Activated CD4-positive, alpha-beta T cell treated with anti-CD3 and anti-CD28 coated beads for 4 hours (primary cell): ENCODE measurements around the gene CAMK2G.
"Not testable (repeated sequence)": the region's sequence is repeated elsewhere in the genome, so short reads cannot be mapped to it uniquely, and the experiment has no call there.

ENCODE experiments used
- DNase-seq, 2 donors: peaks; one replicate each; pipeline ENCODE4 v3.0.0-alpha.2; 2020

The CAMK2G gene

DNA sequence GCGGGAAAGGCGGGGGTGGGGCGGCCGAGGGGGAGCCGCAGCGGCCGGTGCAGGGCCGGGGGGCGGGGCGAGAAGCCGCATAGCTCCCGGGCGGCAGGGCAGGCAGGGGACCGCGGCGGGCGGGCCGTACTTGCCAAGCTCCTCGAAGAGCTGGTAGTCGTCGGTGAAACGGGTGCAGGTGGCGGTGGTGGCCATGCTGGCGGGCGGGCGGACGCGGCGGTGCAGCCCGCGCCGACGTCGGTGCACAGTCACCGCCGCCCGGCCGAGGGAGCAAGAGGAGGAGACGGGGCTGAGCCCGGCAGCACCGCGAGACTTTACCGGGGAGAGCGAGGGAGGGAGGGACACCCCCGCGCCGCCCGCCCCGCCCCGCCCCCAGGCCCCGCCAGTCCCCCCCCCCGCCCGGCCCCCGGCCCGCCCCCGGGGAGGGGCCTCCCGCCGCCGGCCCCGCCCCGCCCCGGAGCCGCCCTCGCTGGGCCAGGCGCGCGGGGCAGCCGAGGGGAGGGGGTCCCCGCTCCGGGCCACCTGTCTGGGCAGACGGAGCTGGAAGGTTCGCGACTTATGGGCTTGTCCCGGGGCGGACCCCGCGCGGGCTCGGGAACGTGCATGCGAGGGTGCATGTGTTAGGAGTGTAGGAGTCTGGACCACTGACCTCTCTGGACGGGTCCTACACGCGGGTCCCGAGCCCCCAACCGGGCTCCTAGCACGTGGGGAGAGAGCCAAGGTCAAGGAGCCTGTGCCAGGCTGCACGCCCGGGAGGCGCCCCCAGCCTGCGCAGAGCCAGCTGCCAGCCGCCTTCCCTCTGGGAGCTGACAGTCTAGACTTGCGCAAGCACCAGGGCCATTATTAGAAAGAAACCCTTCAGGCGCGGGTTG, at the start of gene CAMK2G:
CAMK2G (minus strand) TSS at position 289 of the 872 bp plus-strand sequence; CDS start at position 195, 94 bp downstream.
- DNase-seq = peak; percentile 80 to 82

DNA sequence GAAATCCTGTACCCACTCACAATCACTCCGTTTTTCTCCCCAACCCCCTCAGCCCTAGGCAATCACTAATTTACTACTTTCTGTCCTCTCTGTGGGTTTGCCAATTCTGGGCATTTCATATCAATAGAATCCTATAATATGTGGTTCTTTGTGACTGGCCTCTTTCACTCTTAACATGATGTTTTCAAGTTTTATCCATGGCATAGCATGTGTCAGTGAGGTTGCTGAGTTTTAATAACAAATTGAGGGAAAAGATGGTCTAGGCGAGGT, 48.4 kb upstream of the CAMK2G start:
- no peak for DNase-seq

- peak; percentile 18 to 40 for DNase-seq
These were observed 47.9 kb upstream of the CAMK2G start for GRCh38 chr10:73922007-73922863.

DNA sequence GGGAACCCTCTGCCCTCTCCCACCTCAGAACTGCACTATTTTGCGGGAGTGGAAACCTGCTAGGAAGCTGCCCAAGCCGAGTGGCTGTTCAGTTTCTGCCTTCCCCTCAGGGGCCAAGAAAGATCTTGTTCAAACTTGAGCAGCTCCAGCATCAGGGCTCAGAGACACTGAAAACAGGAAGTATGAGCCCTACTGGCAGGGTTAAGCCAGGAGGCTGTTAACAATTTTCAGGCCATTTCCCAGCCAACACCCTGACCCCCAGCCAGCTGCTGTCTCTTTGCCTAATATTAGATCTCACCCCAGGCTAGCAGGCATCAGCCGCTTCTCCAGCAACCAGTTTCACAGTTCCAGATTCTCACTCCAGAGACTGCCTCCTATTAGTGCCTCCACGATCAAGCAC, 45.7 kb upstream of the CAMK2G start:
- no peak for DNase-seq

DNA sequence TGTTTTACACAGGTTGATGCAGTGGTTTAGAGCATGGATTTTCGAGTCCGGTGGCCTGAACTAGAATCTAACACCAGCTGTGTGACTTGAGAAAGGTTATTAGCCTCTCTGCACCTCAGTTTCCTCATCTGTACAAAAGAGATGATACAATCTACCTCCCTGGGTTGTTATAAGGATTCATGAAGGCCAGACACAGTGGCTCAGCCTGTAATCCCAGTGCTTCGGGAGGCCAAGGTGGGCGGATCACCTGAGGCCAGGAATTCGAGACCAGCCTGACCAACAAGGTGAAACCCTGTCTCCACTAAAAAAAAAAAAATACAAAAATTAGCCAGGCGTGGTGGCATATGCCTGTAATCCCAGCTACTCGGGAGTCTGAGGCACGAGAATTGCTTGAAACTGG, 45.1 kb upstream of the CAMK2G start:
- not testable (repeated sequence) for DNase-seq

GRCh38 chr10:73917566-73918305, 43.4 kb upstream of the CAMK2G start:
- DNase-seq = no peak

- no peak for DNase-seq
These were observed 42.6 kb upstream of the CAMK2G start for GRCh38 chr10:73916761-73917470.

GRCh38 chr10:73915206-73915851, 41.0 kb upstream of the CAMK2G start:
- DNase-seq = no peak

GRCh38 chr10:73914036-73914435, 39.7 kb upstream of the CAMK2G start:
- no peak for DNase-seq

GRCh38 chr10:73911553-73912004, 37.2 kb upstream of the CAMK2G start:
- no peak for DNase-seq

- peak; percentile 24 to 25 for DNase-seq
These were observed 36.6 kb upstream of the CAMK2G start, which contains the start of gene PLAU for GRCh38 chr10:73910764-73911552. Gene PLAU, plus strand, starts transcription at chr10:73911132. Its CDS starts 424 bp downstream, at chr10:73911556.

DNA sequence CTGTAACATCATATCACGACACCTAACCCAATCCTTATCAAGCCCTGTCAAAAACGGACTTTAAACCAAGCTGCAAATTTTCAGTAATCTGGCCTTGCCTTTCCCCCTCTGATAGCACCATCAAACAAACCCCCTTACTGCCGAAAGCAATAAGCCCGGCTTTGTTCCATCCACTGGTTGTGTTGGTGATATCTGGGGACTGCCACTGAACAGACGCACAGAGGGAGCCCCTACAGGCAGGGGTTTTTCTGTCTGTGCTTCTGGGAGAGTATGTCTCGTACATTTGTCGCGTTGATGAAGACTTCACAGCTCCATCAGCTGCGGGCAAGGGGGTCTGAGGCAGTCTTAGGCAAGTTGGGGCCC, 36.0 kb upstream of the CAMK2G start:
- no peak for DNase-seq

DNA sequence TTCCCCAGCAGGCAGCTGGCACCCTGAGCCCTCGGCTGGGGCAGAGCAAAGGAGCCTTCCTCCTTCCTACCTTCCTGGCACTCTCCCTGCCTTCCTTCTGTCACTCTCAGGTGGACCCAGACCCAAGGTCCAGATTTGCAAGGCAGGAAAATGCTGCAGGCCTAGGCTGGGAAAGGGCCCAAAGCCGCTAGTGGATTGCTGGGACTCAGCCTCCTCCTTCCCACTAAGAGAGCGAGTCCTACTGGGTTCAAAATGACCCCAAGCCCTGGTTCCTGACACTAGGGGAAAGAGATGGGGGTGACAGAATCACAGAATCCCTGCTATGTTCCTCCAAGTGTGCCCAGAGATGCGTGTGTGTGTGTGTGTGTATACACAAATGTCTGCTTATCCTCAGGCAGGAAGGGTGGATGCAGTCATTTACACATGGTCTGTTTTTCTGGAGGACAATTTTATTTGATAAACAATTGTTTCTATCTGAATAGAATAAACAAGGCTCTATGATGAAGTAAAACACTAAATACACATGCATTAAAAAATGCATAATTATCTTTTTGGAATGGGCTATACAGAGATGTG, 35.3 kb upstream of the CAMK2G start:
- DNase-seq = no peak

GRCh38 chr10:73908853-73909539, 34.6 kb upstream of the CAMK2G start:
- DNase-seq = peak; percentile 78 to 79

DNA sequence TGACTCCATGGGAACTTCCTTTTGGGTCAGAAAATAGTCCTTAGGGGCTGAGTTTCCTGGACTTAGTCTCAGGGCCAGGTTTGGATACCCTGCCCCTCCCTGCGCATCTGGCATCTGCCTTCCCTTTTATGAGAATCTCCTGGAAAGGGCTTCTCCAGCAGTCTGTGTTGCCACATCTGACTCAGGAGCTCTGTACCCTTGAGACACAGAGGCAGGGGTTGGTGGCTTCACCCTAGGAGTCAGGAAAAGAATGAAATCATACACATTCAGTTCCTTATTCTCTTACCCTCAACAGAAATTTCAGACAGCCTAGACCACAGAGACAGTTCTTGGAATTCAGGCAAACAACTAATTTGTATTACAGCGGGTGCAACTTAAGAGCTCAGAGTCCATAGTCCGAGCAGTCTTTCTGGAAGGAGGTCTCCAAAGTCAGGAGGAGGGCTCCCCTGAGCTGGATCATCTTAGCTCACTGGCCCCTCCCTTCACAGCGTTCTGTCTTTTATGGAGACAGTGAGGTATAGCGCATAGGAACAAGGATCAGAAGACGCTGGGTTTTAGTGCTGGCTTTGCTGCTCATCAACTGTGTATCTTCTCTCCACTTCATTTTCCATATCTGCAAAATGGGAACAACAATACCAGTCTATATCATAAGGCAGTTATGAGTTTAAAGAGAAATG, 33.6 kb upstream of the CAMK2G start:
- no peak for DNase-seq

- DNase-seq = no peak
These were observed 32.4 kb upstream of the CAMK2G start for GRCh38 chr10:73906524-73907447.

DNA sequence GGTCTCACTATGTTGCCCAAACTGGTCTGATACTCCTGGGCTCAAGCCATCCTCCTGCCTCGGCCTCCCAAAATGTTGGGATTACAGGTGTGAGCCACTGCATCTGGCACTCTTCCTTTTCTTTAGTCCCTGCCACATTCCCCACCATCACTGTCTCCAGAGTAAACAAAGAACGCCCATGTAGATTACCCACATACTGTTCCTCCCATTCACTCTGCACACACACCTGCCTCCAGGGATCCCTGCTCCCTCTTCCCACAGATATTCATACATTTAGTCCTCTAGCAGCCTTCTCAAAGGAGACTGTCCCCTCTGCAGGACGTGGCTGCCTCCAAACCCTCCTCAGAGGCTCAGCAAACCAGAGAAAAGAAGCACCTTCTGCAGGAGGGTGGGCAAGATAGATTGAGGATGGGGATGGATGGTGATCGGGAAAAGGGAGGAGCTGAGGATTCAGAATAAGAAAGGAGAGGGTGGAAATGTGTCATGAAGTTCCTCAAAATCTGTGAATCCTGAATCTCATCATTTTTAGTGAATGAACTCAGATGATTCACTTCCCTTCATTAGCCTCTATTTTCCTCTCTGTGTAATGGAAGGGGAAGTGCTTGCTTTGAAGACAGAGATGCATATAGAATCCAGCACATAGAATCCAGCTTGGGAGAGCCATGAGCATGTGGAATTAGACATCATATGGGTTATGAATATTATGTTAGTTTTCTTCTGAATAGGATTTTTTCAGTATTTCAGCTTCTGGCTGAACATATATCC, 31.1 kb upstream of the CAMK2G start:
- DNase-seq = no peak

DNA sequence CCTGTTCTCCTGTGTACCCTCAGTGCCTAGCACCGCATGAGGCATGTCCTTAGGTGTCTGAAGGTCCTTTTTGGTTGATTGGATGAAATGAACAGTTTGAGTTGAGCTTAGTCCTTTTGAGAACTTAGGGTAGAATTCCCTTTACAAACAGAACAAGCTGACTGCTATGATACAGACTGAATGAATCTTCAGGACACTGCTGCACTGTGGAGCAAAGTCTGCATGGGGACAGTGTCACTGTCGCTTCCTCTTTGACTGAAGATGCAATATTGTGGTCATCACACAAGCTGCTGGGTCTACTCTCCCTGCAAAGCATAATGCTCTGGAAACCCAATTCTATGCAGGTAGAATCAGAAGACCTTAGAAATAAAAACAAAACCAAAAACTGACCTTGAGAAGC, 28.0 kb upstream of the CAMK2G start:
- DNase-seq = no peak
